IPS-18a (cell line): ENCODE data around the gene ZNF23.

Experiments
- H3K27ac ChIP-seq: one replicate; pipeline ENCODE4 v1.5.1; 2013; ENCODE audit warnings: low read length
- H3K27me3 ChIP-seq: one replicate; pipeline ENCODE4 v1.6.1; 2013; ENCODE audit warnings: mild to moderate bottlenecking, low read length; ENCODE audit not compliant: control insufficient read depth, insufficient read depth
- H3K36me3 ChIP-seq: one replicate; pipeline ENCODE4 v1.6.1; 2013; ENCODE audit warnings: low read depth, low read length; ENCODE audit not compliant: control insufficient read depth
- H3K4me1 ChIP-seq: one replicate; pipeline ENCODE4 v1.6.1; 2013; ENCODE audit warnings: low read depth, low read length; ENCODE audit not compliant: control insufficient read depth
- H3K4me3 ChIP-seq: one replicate; pipeline ENCODE4 v1.5.1; 2013; ENCODE audit warnings: low read length
- H3K9ac ChIP-seq: one replicate; pipeline ENCODE4 v1.6.1; 2013; ENCODE audit warnings: mild to moderate bottlenecking, low read length, moderate library complexity
- H3K9me3 ChIP-seq: one replicate; pipeline ENCODE4 v1.6.1; 2013; ENCODE audit warnings: low read depth, low read length; ENCODE audit not compliant: control insufficient read depth

Gene ZNF23

GRCh38 chr16:71426069-71426879 is 35.8 kb downstream of the ZNF23 start:
- no peak overlapping the region for H3K27ac ChIP-seq
- H3K9ac ChIP-seq: peak overlapping the region; percentile 34
- H3K4me3 ChIP-seq: peak overlapping the region; percentile 70

GRCh38 chr16:71425746-71426068 is 36.3 kb downstream of the ZNF23 start:
- Histone ChIP-seq H3K9me3 (no peaks in the 10 kb centered on the region), H3K27ac (no peak overlapping the region), H3K27me3 (peaks cover 21% of the 10 kb centered on the region), H3K4me1 (no peaks in the 10 kb centered on the region), H3K36me3 (no peaks in the 10 kb centered on the region), H3K4me3 (peak overlapping the region; percentile 70), H3K9ac (peak overlapping the region; percentile 34)

More at GRCh38 chr16:71426069-71426879, 35.8 kb downstream of the ZNF23 start:
- Histone ChIP-seq H3K9me3 (no peaks in the 10 kb centered on the region), H3K4me1 (no peaks in the 10 kb centered on the region), H3K36me3 (no peaks in the 10 kb centered on the region), H3K27me3 (peaks cover 21% of the 10 kb centered on the region)

- Histone ChIP-seq H3K4me1 (no peaks in the 10 kb centered on the region), H3K27me3 (peaks cover 21% of the 10 kb centered on the region), H3K4me3 (no peak overlapping the region), H3K9ac (no peak overlapping the region), H3K27ac (no peak overlapping the region), H3K36me3 (no peaks in the 10 kb centered on the region), H3K9me3 (no peaks in the 10 kb centered on the region)
Observed at GRCh38 chr16:71424626-71425025, 37.4 kb downstream of the ZNF23 start.

- Histone ChIP-seq H3K36me3 (no peaks in the 10 kb centered on the region), H3K27me3 (peaks cover 21% of the 10 kb centered on the region), H3K9ac (no peak overlapping the region), H3K4me1 (no peaks in the 10 kb centered on the region), H3K4me3 (no peak overlapping the region), H3K27ac (no peak overlapping the region), H3K9me3 (no peaks in the 10 kb centered on the region)
Observed at GRCh38 chr16:71423865-71424264, 38.2 kb downstream of the ZNF23 start.

- Histone ChIP-seq H3K9me3 (no peaks in the 10 kb centered on the region), H3K27me3 (peaks cover 21% of the 10 kb centered on the region), H3K36me3 (no peaks in the 10 kb centered on the region), H3K27ac (no peak overlapping the region), H3K4me1 (no peaks in the 10 kb centered on the region), H3K9ac (no peak overlapping the region), H3K4me3 (no peak overlapping the region)
Observed at GRCh38 chr16:71423016-71423415, 39.0 kb downstream of the ZNF23 start.

GRCh38 chr16:71421911-71422310 is 40.1 kb downstream of the ZNF23 start:
- H3K9ac ChIP-seq: no peak overlapping the region
- no peaks in the 10 kb centered on the region for H3K36me3 ChIP-seq
- H3K27ac ChIP-seq: no peak overlapping the region
- no peaks in the 10 kb centered on the region for H3K4me1 ChIP-seq
- peaks cover 21% of the 10 kb centered on the region for H3K27me3 ChIP-seq
- no peak overlapping the region for H3K4me3 ChIP-seq
- no peaks in the 10 kb centered on the region for H3K9me3 ChIP-seq

GRCh38 chr16:71414038-71414437 is 48.0 kb downstream of the ZNF23 start:
- no peak overlapping the region for H3K9ac ChIP-seq
- H3K4me3 ChIP-seq: no peak overlapping the region
- H3K36me3 ChIP-seq: no peaks in the 10 kb centered on the region
- H3K27ac ChIP-seq: no peak overlapping the region
- no peaks in the 10 kb centered on the region for H3K4me1 ChIP-seq
- no peaks in the 10 kb centered on the region for H3K27me3 ChIP-seq
- no peaks in the 10 kb centered on the region for H3K9me3 ChIP-seq

- H3K4me1 ChIP-seq: no peaks in the 10 kb centered on the region
- H3K27me3 ChIP-seq: no peaks in the 10 kb centered on the region
- H3K4me3 ChIP-seq: no peak overlapping the region
- no peak overlapping the region for H3K9ac ChIP-seq
- H3K9me3 ChIP-seq: no peaks in the 10 kb centered on the region
- H3K36me3 ChIP-seq: no peaks in the 10 kb centered on the region
- H3K27ac ChIP-seq: no peak overlapping the region
Observed at GRCh38 chr16:71413341-71413740, 48.7 kb downstream of the ZNF23 start.

- Histone ChIP-seq H3K27me3 (no peaks in the 10 kb centered on the region), H3K9ac (peak overlapping the region; percentile 55), H3K9me3 (no peaks in the 10 kb centered on the region), H3K4me1 (no peaks in the 10 kb centered on the region), H3K27ac (no peak overlapping the region), H3K36me3 (no peaks in the 10 kb centered on the region), H3K4me3 (peak overlapping the region; percentile 64)
Observed at GRCh38 chr16:71412270-71413160, 49.5 kb downstream of the ZNF23 start.

GRCh38 chr16:71410146-71410545 is 51.9 kb downstream of the ZNF23 start:
- Histone ChIP-seq H3K9ac (no peak overlapping the region), H3K36me3 (no peaks in the 10 kb centered on the region), H3K27ac (no peak overlapping the region), H3K4me1 (no peaks in the 10 kb centered on the region), H3K9me3 (no peaks in the 10 kb centered on the region), H3K4me3 (no peak overlapping the region), H3K27me3 (no peaks in the 10 kb centered on the region)

GRCh38 chr16:71409011-71409775 is 52.9 kb downstream of the ZNF23 start:
- Histone ChIP-seq H3K4me3 (no peak overlapping the region), H3K27me3 (no peaks in the 10 kb centered on the region), H3K27ac (no peak overlapping the region), H3K9me3 (no peaks in the 10 kb centered on the region), H3K9ac (no peak overlapping the region), H3K36me3 (no peaks in the 10 kb centered on the region), H3K4me1 (no peaks in the 10 kb centered on the region)
